H1 (cell line): ENCODE measurements around the gene DDAH2. TPM values are rescaled to one million over a fixed set of nuclear protein-coding genes. Genes with fewer than 3 reads are reported as not detected.

Experiments used
- E2F6 ChIP-seq: IDR thresholded peaks from 2 replicates; pipeline ENCODE4 v1.6.1; 2012; ENCODE audit warnings: inconsistent platforms
- FOSL1 ChIP-seq: IDR thresholded peaks from 2 replicates; pipeline ENCODE4 v1.6.1; 2011; ENCODE audit warnings: mild to moderate bottlenecking, low read depth, low read length, moderate library complexity; ENCODE audit not compliant: insufficient read depth
- GABPA ChIP-seq: IDR thresholded peaks from 2 replicates; pipeline ENCODE4 v1.6.1; 2011; ENCODE audit warnings: mild to moderate bottlenecking, low read length, moderate library complexity, borderline replicate concordance; ENCODE audit not compliant: insufficient read depth
- JUN ChIP-seq: IDR thresholded peaks from 2 replicates; pipeline ENCODE4 v1.6.1; 2011; ENCODE audit warnings: low read depth, mild to moderate bottlenecking, improper control_type of control experiment, low read length
- MAX ChIP-seq: IDR thresholded peaks from 2 replicates; pipeline ENCODE4 v1.6.1; 2012; ENCODE audit warnings: inconsistent platforms
- RAD21 ChIP-seq, 2 experiments: IDR thresholded peaks in 1 of 2; conservative IDR thresholded peaks in 1 of 2; 2 replicates each; pipeline ENCODE4 v1.6.1; 2011; ENCODE audit warnings: low read depth in 2 of 2, low read length in 2 of 2, improper control_type of control experiment in 1 of 2, inconsistent platforms in 1 of 2, mild to moderate bottlenecking in 1 of 2, moderate library complexity in 1 of 2
- polyA plus RNA-seq, 7 experiments: library from polyadenylated mRNA; depleted of rRNA in 3 of 7; stranded (reverse) in 5 of 7; unstranded in 2 of 7; fragments of >200 nt in 5 of 7; fragments of 200-250 nt in 2 of 7; gene quantifications; 1 replicate in 5 of 7; 2 replicates in 1 of 7; 4 replicates in 1 of 7; pipeline versions ENCODE4 v1.2.1 to v1.2.3, GENCODE V29; 2011 to 2013; ENCODE audit warnings: missing spikeins in 2 of 7, mixed read lengths in 2 of 7
- total RNA-seq: library from RNA; stranded (reverse); fragmentation: NEBNext Ultra II Directional; extraction: Animal tissue kit (Norgen Biotek cat#: 25700); gene quantifications from 2 replicates; pipeline ENCODE4 v1.2.1, GENCODE V29; 2021
- TF ChIP-seq, protein P1 (sequence below): fragments of 300-600 bp; sonication (generic); IDR thresholded peaks from 2 replicates; pipeline ENCODE4 v1.7.1; 2012; ENCODE audit warnings: low read length, moderate library complexity, mild to moderate bottlenecking, inconsistent platforms; ENCODE audit not compliant: insufficient replicate concordance

The DDAH2 gene
- total and polyA plus RNA-seq, 2 of the 8 experiments (the other 6 are each of a cell fraction or from before 2014, with no cell fraction given): 53.3 to 73.5 TPM

DNA sequence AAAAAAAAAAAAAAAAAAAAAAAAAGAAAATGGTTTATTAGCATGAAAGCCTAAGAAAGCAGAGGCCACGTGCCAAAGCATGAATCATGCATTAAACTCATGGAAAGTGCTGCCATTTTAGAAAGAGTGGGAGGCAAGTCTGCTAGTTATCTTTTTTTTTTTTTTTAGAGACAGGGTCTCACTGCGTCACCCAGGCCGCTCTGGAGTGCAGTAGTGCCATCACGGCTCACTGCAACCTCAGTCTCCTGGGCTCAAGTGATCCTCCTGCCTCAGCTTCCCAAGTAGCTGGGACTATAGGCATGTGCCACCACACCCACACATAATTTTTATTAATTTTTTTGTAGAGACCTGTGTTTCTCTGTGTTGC lies 42.9 kb upstream of the DDAH2 start (continued):
- TF ChIP-seq, protein P1, sequence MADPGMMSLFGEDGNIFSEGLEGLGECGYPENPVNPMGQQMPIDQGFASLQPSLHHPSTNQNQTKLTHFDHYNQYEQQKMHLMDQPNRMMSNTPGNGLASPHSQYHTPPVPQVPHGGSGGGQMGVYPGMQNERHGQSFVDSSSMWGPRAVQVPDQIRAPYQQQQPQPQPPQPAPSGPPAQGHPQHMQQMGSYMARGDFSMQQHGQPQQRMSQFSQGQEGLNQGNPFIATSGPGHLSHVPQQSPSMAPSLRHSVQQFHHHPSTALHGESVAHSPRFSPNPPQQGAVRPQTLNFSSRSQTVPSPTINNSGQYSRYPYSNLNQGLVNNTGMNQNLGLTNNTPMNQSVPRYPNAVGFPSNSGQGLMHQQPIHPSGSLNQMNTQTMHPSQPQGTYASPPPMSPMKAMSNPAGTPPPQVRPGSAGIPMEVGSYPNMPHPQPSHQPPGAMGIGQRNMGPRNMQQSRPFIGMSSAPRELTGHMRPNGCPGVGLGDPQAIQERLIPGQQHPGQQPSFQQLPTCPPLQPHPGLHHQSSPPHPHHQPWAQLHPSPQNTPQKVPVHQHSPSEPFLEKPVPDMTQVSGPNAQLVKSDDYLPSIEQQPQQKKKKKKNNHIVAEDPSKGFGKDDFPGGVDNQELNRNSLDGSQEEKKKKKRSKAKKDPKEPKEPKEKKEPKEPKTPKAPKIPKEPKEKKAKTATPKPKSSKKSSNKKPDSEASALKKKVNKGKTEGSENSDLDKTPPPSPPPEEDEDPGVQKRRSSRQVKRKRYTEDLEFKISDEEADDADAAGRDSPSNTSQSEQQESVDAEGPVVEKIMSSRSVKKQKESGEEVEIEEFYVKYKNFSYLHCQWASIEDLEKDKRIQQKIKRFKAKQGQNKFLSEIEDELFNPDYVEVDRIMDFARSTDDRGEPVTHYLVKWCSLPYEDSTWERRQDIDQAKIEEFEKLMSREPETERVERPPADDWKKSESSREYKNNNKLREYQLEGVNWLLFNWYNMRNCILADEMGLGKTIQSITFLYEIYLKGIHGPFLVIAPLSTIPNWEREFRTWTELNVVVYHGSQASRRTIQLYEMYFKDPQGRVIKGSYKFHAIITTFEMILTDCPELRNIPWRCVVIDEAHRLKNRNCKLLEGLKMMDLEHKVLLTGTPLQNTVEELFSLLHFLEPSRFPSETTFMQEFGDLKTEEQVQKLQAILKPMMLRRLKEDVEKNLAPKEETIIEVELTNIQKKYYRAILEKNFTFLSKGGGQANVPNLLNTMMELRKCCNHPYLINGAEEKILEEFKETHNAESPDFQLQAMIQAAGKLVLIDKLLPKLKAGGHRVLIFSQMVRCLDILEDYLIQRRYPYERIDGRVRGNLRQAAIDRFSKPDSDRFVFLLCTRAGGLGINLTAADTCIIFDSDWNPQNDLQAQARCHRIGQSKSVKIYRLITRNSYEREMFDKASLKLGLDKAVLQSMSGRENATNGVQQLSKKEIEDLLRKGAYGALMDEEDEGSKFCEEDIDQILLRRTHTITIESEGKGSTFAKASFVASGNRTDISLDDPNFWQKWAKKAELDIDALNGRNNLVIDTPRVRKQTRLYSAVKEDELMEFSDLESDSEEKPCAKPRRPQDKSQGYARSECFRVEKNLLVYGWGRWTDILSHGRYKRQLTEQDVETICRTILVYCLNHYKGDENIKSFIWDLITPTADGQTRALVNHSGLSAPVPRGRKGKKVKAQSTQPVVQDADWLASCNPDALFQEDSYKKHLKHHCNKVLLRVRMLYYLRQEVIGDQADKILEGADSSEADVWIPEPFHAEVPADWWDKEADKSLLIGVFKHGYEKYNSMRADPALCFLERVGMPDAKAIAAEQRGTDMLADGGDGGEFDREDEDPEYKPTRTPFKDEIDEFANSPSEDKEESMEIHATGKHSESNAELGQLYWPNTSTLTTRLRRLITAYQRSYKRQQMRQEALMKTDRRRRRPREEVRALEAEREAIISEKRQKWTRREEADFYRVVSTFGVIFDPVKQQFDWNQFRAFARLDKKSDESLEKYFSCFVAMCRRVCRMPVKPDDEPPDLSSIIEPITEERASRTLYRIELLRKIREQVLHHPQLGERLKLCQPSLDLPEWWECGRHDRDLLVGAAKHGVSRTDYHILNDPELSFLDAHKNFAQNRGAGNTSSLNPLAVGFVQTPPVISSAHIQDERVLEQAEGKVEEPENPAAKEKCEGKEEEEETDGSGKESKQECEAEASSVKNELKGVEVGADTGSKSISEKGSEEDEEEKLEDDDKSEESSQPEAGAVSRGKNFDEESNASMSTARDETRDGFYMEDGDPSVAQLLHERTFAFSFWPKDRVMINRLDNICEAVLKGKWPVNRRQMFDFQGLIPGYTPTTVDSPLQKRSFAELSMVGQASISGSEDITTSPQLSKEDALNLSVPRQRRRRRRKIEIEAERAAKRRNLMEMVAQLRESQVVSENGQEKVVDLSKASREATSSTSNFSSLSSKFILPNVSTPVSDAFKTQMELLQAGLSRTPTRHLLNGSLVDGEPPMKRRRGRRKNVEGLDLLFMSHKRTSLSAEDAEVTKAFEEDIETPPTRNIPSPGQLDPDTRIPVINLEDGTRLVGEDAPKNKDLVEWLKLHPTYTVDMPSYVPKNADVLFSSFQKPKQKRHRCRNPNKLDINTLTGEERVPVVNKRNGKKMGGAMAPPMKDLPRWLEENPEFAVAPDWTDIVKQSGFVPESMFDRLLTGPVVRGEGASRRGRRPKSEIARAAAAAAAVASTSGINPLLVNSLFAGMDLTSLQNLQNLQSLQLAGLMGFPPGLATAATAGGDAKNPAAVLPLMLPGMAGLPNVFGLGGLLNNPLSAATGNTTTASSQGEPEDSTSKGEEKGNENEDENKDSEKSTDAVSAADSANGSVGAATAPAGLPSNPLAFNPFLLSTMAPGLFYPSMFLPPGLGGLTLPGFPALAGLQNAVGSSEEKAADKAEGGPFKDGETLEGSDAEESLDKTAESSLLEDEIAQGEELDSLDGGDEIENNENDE: no peak
- TF ChIP-seq JUN: no peak
- TF ChIP-seq E2F6: no peak
- no peak for TF ChIP-seq MAX
- TF ChIP-seq FOSL1: no peak
- TF ChIP-seq GABPA: no peak
- no peak for TF ChIP-seq RAD21 (IDR thresholded peaks at IDR 0.05 in 1 of 2, conservative IDR thresholded peaks at IDR 0.05 in 1 of 2; ENCODE audit: low read depth in 2 of 2, low read length in 2 of 2)
